ENCODE measurements around the gene SERPINA3.

DNA sequence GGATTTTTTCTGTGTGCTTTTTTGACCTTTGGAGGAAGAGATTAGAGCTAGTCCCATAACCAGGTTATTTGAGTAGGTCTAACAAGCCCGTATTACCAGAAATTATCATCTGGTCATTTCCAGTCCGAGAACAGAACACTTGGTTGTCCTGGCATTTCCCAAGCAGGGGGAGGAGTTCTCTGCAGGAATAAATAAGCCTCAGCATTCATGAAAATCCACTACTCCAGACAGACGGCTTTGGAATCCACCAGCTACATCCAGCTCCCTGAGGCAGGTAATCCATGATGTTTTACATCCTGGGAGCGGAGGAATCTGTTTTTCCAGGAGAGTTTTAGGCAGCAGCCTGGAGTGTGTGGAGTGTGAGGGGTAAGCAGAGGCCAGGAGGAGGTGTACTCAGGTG, at the start of gene SERPINA3:
- TF ChIP-seq, protein P1, sequence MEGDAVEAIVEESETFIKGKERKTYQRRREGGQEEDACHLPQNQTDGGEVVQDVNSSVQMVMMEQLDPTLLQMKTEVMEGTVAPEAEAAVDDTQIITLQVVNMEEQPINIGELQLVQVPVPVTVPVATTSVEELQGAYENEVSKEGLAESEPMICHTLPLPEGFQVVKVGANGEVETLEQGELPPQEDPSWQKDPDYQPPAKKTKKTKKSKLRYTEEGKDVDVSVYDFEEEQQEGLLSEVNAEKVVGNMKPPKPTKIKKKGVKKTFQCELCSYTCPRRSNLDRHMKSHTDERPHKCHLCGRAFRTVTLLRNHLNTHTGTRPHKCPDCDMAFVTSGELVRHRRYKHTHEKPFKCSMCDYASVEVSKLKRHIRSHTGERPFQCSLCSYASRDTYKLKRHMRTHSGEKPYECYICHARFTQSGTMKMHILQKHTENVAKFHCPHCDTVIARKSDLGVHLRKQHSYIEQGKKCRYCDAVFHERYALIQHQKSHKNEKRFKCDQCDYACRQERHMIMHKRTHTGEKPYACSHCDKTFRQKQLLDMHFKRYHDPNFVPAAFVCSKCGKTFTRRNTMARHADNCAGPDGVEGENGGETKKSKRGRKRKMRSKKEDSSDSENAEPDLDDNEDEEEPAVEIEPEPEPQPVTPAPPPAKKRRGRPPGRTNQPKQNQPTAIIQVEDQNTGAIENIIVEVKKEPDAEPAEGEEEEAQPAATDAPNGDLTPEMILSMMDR (IDR thresholded peaks at IDR 0.05; ENCODE audit: insufficient read depth, low read depth, low read length): no peak
- no peak for TF ChIP-seq EZH2 (IDR thresholded peaks at IDR 0.05; ENCODE audit: insufficient read depth, low read length)
